ENCODE data around the gene NUDC. TPM values are rescaled to one million over a fixed set of nuclear protein-coding genes. Genes with fewer than 3 reads are reported as not detected.
A peak's percentile ranks its signal among the peaks of the same experiment; 100 is the strongest.

Gene NUDC
- total RNA-seq, 2 donors from 2014 or later: 103 to 120 TPM

GRCh38 chr1:26911399-26912146 is 10.0 kb upstream of the NUDC start:
- Mint-ChIP-seq H3K27me3 (ENCODE audit: insufficient read depth) (peaks cover 10% of the 10 kb centered on the region), H3K27ac (no peak overlapping the region), H3K9me3 (no peaks in the 10 kb centered on the region), H3K36me3 (ENCODE audit: low read depth) (no peaks in the 10 kb centered on the region), H3K4me1 (peaks cover 31% of the 10 kb centered on the region), H3K4me3 (no peak overlapping the region)
- Histone ChIP-seq H3K9me3 (ENCODE audit: control insufficient read depth, low read length) (no peaks in the 10 kb centered on the region), H3K4me3 (ENCODE audit: low read length) (no peak overlapping the region), H3K4me1 (ENCODE audit: control insufficient read depth, insufficient read depth, low read length) (peaks cover 18% of the 10 kb centered on the region), H3K36me3 (ENCODE audit: control insufficient read depth, insufficient read depth, low read length) (no peaks in the 10 kb centered on the region), H3K27me3 (ENCODE audit: control insufficient read depth, insufficient read depth, low read length, poor library complexity, severe bottlenecking) (no peaks in the 10 kb centered on the region), H3K27ac (ENCODE audit: low read depth, low read length) (no peak overlapping the region), H3K9ac (ENCODE audit: extremely low read depth, low read length, poor library complexity, severe bottlenecking) (no peak overlapping the region)
- TF ChIP-seq CTCF (conservative IDR thresholded peaks at IDR 0.05): no peak
- DNase-seq: no peak
- whole genome bisulfite sequencing, 2 experiments (ENCODE audit: insufficient coverage in 1 of 2, insufficient read length in 1 of 2): 95% methylated on average over 7 to 8 of the region's 8 CpGs

- no peak overlapping the region for H3K4me3 ChIP-seq (ENCODE audit: low read length)
- H3K9ac ChIP-seq (ENCODE audit: extremely low read depth, low read length, poor library complexity, severe bottlenecking): no peak overlapping the region
- no peak for DNase-seq
- no peaks in the 10 kb centered on the region for H3K9me3 ChIP-seq (ENCODE audit: control insufficient read depth, low read length)
- Mint-ChIP-seq H3K36me3 (ENCODE audit: low read depth) (no peaks in the 10 kb centered on the region), H3K27ac (no peak overlapping the region), H3K27me3 (ENCODE audit: insufficient read depth) (peaks cover 10% of the 10 kb centered on the region), H3K4me1 (peaks cover 31% of the 10 kb centered on the region), H3K4me3 (no peak overlapping the region), H3K9me3 (no peaks in the 10 kb centered on the region)
- H3K4me1 ChIP-seq (ENCODE audit: control insufficient read depth, insufficient read depth, low read length): peaks cover 18% of the 10 kb centered on the region
- no peak overlapping the region for H3K27ac ChIP-seq (ENCODE audit: low read depth, low read length)
- WGBS, 2 experiments (ENCODE audit: insufficient coverage in 1 of 2, insufficient read length in 1 of 2): 83 to 88% methylated on average over 1 of the region's 2 CpGs
- no peak for TF ChIP-seq CTCF (conservative IDR thresholded peaks at IDR 0.05)
- no peaks in the 10 kb centered on the region for H3K36me3 ChIP-seq (ENCODE audit: control insufficient read depth, insufficient read depth, low read length)
- H3K27me3 ChIP-seq (ENCODE audit: control insufficient read depth, insufficient read depth, low read length, poor library complexity, severe bottlenecking): no peaks in the 10 kb centered on the region
These were observed 9.4 kb upstream of the NUDC start for GRCh38 chr1:26912147-26912490.

GRCh38 chr1:26913389-26913753 is 8.2 kb upstream of the NUDC start:
- peak overlapping the region; percentile 93 for H3K27ac Mint-ChIP-seq
- 88 to 93% methylated on average over 4 to 5 of the region's 5 CpGs for WGBS, 2 experiments (ENCODE audit: insufficient coverage in 1 of 2, insufficient read length in 1 of 2)
- Histone ChIP-seq H3K9ac (ENCODE audit: extremely low read depth, low read length, poor library complexity, severe bottlenecking) (no peak overlapping the region), H3K4me1 (ENCODE audit: control insufficient read depth, insufficient read depth, low read length) (peaks cover 18% of the 10 kb centered on the region), H3K36me3 (ENCODE audit: control insufficient read depth, insufficient read depth, low read length) (no peaks in the 10 kb centered on the region), H3K27me3 (ENCODE audit: control insufficient read depth, insufficient read depth, low read length, poor library complexity, severe bottlenecking) (no peaks in the 10 kb centered on the region), H3K4me3 (ENCODE audit: low read length) (no peak overlapping the region), H3K27ac (ENCODE audit: low read depth, low read length) (no peak overlapping the region), H3K9me3 (ENCODE audit: control insufficient read depth, low read length) (no peaks in the 10 kb centered on the region)
- peaks cover 31% of the 10 kb centered on the region for H3K4me1 Mint-ChIP-seq
- H3K4me3 Mint-ChIP-seq: no peak overlapping the region
- H3K36me3 Mint-ChIP-seq (ENCODE audit: low read depth): no peaks in the 10 kb centered on the region
- H3K27me3 Mint-ChIP-seq (ENCODE audit: insufficient read depth): peaks cover 7% of the 10 kb centered on the region
- H3K9me3 Mint-ChIP-seq: no peaks in the 10 kb centered on the region
- no peak for DNase-seq
- TF ChIP-seq CTCF (conservative IDR thresholded peaks at IDR 0.05): no peak

All from endodermal cell (in vitro differentiated cells).